HL-60/S4 treated with phorbol 12-myristate 13-acetate at 8.2 ng/mL for 4 days and 3 days (cell line): ENCODE results near the gene HNRNPH2.

Experiments
- in situ Hi-C: fragments of 300-500 bp; cut with MboI; formaldehyde crosslinking; loops from 2 replicates; pipeline ENCODE4 v1.15.0; 2022; ENCODE audit warnings: low sequenced_read_pairs

Gene HNRNPH2

DNA sequence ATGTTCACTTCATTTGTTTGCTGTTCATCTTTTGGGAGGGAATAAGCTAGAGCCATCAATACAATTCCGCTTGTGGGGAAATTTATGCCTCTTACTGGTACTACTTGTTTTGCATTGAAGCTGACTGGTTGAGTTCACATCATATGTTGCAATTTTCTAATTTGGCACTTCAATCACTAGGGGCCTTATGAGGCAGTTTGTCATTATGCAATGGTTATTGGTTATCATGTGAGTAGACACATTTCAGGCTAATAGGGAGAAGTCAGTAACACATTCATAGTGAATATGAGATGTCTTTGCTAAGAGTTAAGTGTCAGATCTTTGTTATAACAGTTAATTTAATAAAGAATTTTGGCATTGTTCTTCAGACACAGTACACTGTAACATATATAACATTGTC, 12.2 kb upstream of the HNRNPH2 start:
- in situ Hi-C loops = no loop called here

DNA sequence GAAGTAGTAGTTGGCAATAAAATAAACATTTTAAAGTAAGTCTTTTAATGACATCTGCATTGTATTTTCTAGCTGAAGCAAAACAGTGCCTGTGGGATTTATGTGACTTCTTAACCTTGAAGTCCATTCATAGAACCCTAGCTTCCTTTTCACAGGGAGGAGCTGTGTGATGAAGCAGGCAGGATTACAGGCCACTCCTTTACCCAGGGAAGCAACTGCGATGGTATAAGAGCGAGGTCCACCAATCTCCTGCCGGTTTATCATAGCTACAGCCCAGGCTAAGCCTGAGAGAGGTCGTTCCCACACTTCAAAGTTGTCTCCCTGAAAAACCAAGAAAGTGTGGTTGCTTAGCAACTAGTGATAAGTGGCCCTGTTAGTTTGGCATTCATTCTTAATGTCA, 10.2 kb upstream of the HNRNPH2 start:
- in situ Hi-C loops = no loop called here

DNA sequence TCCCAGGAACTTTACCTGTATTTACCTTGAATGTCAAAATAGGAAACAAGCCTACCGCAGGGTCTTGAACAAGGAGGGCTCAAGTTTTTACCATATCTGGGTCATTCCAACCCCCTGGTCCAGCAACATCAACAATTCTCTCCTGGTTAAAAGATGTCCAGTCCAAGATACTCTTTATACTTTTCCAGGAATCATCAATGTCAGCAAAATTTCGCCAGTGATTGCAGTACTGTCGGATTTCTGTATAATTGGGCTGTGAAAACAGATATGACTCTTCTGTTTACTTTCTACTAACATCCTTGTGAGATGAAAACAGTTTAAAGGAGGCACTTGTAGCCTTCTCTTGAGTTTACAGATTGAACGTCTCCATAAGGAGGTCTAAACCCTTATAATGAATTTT, 9.3 kb upstream of the HNRNPH2 start:
- in situ Hi-C loops = no loop called here

DNA sequence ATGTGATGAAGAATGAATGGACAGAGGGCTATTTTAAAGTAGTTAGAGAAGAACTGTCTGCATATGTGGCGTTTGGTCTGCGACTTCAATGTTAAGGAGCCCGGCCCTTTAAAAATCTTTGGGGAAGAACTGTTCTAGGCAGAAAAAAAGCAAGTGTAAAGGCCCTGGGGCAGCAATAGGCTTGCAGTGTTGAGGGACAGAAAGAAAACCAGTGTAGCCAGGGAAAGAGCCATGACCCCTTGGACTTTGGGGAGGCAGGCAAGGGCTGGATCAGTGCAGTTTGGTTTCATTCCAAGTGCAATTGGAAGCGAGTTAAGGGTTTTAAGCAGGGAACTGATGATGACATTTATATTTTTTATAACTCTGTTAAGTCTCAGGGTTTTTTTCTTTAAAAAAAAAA, 8.2 kb upstream of the HNRNPH2 start:
- in situ Hi-C loops = no loop called here

DNA sequence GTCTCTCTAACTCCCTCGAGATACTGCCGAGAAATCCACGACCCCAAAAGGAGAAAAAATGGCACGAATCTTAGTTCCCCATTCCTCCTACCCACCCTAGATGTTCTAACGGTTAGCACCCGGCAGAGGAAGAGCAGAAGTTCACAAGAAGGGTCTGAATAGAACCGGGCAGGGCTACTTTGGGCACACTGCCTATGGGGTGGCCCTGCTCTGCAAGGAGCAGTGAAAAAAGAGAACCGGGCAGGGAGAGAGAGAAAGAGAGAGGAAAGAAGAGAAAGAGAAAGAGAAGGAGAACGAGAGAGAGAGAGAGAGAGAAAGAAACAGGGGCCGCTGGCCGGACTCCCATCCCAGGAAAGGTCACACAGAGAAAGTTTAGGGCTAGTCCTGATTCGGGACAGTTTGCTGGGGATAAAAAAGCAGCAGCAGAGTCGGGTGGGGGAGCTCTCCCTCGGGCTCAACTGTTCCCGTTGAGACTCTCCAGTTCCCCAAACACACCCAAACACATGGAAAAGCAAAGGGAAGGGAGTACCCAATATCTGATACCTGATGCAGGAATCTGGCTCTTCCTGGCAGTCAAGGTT, 765 bp upstream of the HNRNPH2 start:
- in situ Hi-C loops = no loop called here

DNA sequence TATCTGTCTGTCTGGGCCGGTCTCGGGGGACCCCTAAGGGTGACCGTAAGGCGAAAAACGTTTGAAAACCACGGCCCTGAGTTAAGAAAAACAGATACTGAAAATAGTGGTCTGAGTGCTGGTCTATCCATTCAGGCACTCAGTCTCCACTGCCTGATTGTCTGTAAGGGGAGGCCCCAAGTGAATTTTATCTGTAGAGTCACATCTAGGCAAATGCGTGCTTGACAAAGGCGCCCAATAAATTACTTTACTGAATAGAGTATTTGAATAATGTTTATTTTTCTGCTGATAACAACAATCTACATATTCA, 465 bp downstream of the HNRNPH2 start:
- in situ Hi-C loops = no loop called here

DNA sequence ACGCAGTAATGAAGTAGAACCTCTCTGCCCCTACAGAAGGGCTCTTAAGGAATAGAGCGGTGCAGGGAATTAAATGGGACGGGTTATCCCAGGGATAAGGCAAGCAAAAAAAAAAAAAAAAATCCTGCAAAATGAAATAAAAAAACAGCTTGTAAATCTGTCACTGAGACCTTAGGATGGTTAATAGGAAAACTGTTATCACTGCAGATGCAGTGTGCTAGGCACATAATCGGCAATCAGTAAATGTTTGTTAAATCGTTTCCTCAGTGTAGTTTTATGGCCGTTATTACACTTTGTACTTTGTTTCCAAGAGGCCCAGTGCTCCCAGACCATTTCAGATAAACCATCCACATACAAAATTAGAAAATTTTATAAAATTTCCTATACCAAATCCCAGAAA, 1.0 kb downstream of the HNRNPH2 start:
- in situ Hi-C loops = no loop called here

DNA sequence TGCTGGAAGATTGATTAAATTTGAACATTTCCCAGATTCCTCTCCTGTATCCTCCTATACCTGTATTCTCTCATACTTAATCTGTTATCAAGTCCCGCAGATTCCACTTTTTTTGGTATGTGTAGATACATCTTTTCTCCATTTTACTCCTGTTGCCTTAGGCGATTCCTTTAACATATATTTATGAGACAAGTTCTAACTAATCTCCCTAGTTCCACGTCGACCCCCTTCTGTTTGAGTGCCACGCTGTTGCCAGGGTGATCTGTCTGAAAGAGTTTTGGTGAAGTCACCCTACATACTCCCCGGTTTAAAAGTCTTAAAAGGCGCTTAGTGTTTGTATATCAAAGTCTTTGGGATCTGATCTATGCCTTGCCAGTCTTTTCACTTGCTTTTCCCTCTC, 2.4 kb downstream of the HNRNPH2 start:
- in situ Hi-C loops = no loop called here

DNA sequence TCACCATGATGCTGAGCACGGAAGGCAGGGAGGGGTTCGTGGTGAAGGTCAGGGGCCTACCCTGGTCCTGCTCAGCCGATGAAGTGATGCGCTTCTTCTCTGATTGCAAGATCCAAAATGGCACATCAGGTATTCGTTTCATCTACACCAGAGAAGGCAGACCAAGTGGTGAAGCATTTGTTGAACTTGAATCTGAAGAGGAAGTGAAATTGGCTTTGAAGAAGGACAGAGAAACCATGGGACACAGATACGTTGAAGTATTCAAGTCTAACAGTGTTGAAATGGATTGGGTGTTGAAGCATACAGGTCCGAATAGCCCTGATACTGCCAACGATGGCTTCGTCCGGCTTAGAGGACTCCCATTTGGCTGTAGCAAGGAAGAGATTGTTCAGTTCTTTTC, 4.0 kb downstream of the HNRNPH2 start:
- in situ Hi-C loops = no loop called here

DNA sequence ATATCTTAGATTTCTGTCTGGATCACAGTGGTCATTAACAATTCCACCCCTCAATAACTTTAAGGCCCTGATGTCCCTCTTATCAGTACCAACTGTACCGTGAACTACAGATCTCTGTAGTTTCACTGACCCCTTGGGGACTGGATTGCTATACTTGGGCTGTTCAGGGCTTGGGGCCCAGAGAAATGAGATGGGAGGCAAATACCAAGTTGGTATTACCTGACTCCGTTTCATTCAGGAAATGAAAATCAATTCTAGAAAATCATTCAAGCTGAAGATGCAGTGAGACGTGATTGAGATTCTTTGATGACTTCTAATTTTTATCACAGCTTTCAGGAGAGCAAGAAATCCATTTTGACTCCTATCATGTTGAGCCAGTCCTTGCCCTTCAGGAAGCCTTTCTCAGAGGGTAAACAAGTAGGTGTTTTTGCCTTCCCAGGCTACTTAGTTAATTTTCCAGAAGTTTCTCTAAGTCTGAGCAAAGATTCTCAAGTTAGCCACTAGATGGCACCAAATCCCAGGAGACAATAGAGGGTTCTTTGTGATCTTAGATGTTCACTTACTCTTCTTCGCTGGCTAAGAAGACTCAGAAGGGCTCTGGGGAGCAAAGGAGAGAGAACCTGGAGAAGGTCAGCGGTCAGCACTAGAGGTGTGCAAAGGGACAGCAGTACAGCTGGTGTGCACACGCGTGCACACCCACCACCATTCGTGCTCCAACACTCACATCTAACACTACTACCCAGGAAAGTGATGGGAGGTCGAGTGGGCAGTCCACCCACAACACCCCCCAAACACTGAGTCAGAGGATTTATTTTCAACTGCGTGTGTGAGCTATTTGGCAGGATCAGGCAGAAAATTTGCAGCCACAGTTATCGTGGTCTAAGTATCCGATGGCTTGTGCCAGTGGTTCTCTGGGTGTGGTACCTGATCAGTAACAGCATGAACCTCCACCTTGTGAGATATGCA, 7.4 kb downstream of the HNRNPH2 start:
- in situ Hi-C loops = no loop called here

DNA sequence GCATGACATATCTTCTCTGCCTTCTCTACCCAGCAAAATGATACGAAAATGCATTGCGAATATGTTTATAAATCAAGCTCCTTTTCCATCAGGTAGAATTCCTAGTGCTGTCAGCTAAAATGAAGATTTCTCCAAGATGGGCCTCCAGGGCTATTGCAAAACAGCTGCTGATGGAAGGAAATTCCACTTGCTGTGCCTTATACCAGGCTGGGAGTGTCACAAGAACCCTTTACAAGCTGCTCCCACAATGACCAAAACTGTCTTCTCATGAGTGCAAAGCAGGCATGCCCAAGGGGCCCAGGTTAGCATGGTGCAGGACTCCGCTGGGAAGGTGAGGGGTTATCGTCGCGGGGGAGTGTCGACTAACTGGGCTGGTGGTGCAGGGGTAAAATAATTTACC, 8.7 kb downstream of the HNRNPH2 start:
- in situ Hi-C loops = no loop called here

DNA sequence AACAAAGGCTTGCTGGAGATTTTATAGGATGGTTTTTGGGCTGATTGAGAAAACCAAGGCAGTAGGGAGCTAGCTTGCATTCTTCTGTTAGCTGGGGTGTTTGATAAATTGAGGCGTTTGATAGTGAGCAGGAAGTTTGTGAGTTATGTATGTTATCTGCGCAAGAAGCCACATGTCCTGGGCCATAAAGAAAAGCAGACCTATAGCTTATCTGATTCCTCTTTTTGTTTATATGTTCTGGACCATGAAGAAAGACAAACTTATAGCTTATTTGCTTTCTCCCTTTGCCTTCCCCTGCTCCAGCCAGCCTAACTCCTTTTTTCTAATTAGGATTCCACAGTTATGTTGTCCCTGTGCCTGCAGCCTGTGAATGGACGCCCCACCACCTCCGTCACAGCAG, 9.2 kb downstream of the HNRNPH2 start:
- in situ Hi-C loops = no loop called here

DNA sequence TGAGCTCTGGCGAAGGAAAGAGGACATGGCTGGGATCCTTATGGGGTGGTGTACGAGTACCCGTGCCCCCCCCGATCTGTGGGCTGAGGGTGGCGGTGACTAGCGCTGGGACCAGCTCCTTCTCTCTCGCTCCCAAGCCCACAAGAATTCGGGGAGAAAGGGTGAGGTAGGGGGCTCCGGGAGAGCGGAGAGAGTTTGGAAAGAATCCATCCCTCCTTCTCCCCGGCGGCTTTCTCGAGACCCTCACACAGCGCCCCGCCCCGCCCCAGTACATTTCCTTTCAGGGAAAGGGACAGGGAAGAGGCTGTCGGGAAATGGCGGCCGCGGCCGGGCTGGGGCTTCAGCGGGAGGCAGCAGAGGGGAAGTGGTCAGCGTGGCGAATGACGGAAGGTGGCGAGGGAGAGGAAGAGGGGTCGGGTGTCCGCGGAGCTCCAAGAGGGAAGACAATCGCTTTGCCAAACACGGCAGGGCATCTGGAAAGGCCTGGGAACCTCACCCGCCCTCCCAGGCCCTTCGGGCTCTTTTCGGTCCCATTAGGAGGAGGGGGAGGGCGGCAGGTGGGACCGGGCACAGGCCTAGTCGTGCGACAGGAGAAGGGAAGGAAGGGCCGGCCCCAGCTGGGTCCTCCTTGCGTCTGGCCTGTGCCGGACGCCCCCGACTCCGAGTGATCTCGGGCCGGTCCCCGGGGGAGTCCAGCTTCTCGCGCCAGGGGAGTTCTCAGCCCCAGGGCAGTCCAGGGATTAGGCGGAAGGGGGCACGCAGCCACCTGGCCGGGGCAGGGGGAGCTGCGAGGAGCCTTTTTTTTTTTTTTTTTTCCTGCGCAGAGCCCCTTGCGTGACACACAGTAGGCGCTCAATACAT, 10.2 kb downstream of the HNRNPH2 start:
- in situ Hi-C loops = no loop called here

DNA sequence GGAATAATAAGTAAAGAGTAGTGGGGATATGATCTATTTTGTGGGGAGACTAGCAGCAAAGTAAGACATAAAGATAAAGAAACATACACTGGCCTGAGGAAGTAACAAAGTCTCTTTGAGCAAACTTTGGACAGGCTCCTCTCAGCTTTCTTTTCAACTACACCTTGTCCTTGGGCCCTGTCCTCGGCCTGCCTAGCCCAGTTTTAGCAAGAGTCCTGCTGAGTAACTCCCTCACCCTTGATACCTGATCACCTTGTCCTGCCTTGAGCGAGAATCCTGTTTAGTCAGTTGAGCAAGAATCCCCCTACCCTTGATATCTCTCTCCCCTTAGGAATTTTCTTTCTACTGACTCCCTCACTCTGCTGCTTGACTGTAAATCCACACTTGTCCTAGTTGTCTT, 11.5 kb downstream of the HNRNPH2 start:
- in situ Hi-C loops = no loop called here

DNA sequence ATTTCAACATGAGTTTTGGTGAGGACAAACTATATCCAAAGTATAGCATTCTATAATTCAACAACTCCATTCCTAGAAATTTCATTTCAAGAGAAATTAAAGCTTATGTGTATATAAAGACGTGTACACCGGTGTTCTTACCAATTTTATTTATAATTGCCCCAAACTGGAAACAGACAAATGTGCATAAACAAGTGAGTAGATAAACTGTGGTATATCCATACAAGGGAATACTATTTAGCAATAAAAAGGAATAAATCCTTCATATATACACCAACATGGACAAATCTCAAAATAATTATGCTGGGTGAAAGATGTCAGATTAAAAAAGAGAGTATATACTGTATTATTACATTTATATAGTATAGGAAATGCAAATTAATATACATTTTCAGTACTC, 19.9 kb downstream of the HNRNPH2 start:
- in situ Hi-C loops = no loop called here

DNA sequence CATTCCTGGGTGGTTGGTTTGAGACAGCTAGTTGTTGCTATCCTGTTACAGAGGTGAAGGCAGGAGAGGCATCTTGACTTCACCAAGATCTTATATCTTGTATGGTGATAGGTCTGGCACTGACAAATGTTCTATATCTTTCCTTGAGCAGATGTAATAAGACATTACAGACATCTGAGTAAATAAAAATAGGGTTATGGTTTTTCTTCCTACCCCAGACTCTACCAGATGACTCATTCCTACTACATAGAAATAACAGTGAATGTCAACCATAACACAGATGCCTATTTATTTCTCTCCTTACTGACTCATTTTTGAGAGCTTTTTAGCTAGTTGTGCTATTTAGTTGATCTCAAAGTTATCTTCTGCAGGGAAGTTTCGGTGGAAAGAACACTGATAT, 21.9 kb downstream of the HNRNPH2 start:
- in situ Hi-C loops = no loop called here

DNA sequence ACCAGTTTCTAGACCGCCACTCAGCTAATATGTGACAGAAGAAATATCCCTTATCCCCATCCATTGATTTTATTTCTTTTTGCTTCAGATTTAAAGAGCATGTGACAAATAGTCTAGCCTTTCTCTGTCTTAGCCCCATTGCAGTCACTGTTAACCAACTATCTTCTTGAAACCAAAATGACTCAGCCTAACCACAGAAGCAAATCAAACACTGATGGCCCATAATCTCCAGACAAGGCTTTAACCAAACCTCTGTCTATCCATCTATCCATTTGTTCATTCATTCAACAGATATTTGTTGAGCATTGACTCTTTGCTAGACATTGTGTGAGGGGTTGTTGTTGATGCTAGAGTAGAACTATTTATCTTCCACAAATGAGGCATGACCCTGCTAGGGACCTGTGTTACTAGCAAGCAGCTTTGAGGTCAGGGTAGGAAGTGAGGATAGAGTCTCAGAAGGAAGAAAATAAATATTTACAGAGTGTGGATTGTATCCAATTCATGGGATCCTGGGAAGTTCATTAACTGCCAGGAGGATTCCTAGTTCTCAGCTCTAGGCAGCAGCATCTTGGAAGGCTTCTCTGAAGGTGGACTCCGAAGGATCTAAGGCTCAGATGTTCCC, 22.5 kb downstream of the HNRNPH2 start:
- in situ Hi-C loops = no loop called here

DNA sequence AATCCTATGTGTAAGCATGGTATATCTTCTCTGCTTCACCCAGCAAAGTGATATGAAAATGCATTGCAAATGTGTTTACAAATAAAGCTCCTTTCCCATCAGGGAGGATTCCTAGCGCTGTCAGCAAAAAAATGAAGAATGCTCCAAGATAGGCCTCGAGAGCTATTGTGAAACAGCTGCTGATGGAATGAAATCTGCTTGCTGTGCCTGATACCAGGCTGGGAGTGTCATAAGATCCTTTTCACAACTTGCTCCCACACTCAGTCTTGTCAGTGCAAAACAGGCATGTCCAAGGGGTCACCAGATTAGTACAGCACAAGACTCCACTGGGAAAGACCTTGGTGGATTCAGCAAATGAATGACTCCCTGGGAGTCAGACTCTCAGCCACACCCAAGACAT, 34.1 kb downstream of the HNRNPH2 start:
- in situ Hi-C loops = no loop called here

DNA sequence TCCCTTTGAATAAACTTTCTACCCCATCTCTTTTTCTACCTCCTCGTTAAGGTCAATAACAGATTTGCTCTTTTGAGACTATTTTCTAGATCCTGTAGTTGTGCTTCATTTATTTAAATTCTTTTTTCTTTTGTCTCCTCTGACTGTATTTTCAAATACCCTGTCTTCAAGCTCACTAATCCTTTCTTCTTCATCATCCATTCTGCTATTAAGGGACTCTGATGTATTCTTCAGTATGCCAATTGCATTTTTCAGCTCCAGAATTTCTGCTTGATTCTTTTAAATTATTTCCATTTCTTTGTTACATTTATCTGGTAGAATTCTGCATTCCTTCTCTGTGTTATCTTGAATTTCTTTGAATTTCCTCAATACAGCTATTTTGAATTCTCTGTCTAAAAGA, 41.3 kb downstream of the HNRNPH2 start:
- in situ Hi-C loops = no loop called here

DNA sequence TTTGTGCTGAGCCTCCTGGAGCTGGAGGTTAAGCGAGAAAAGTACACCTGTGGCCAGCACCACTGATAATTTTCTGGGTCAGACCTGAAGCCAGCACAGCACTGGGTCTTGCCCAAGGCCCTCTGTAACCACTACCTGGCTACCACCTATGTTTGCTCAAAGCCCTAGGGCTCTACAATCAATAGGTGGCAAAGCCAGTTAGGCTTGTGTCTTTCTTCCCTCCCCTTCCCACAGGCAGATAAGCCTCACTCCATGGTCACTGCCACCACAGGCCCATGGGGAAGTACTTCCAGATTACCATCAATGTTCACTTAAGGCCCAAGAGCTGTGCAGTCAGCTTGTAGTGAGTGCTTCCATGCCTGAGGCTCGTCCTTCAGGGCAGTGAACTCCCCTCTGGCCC, 42.1 kb downstream of the HNRNPH2 start:
- in situ Hi-C loops = no loop called here

DNA sequence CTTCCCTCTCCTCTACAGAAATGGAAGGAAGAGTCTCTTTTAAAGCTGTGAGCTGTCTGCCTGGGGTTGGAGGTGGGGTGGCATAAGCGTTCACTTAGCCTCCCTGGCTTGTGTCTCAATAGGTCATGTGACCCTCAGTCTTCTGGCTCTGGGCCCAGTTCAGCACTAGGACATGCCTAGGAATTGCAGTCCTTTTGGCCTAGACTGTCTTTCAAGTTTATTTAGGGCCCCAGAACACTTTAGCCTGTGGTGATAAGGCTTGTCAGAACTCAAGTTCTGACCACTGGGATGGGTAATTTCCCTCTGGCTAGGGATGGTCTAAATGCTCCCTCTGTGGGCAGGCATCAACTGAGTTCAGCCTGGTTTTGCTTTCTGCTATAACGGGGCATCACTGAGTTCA, 42.9 kb downstream of the HNRNPH2 start:
- in situ Hi-C loops = no loop called here
